Neutrophil (primary cell): ENCODE data around the gene ZNF268.

Source experiments
- H3K27ac ChIP-seq: fragments of 200-600 bp; sonication (generic); 2 replicates; pipeline ENCODE4 v1.5.1; 2016; ENCODE audit warnings: mild to moderate bottlenecking, moderate library complexity
- H3K27me3 ChIP-seq: fragments of 200-600 bp; sonication (generic); 2 replicates; pipeline ENCODE4 v1.6.0; 2016; ENCODE audit warnings: mild to moderate bottlenecking
- H3K36me3 ChIP-seq: fragments of 200-600 bp; sonication (generic); 2 replicates; pipeline ENCODE4 v1.5.1; 2017
- H3K4me1 ChIP-seq, 2 experiments: fragments of 200-600 bp in 1 of 2; sonication (generic) in 1 of 2; 1 replicate in 1 of 2; 2 replicates in 1 of 2; pipeline versions ENCODE4 v1.5.1 to v1.6.1; 2013 to 2016; ENCODE audit warnings: low read depth in 1 of 2, low read length in 1 of 2, mild to moderate bottlenecking in 1 of 2, moderate library complexity in 1 of 2; ENCODE audit not compliant: control insufficient read depth in 1 of 2, insufficient read depth in 1 of 2
- H3K4me3 ChIP-seq, 2 experiments: fragments of 200-600 bp in 1 of 2; sonication (generic) in 1 of 2; 1 replicate in 1 of 2; 2 replicates in 1 of 2; pipeline ENCODE4 v1.5.1; 2013 to 2016; ENCODE audit warnings: low read depth in 1 of 2, low read length in 1 of 2, mild to moderate bottlenecking in 1 of 2, moderate library complexity in 1 of 2
- H3K9me3 ChIP-seq: fragments of 200-600 bp; sonication (generic); 2 replicates; pipeline ENCODE4 v1.5.1; 2016
- CTCF ChIP-seq: fragments of 200-600 bp; sonication (generic); IDR thresholded peaks from 2 replicates; pipeline ENCODE4 v1.5.1; 2016; ENCODE audit warnings: antibody characterized with exemption

Gene ZNF268

DNA sequence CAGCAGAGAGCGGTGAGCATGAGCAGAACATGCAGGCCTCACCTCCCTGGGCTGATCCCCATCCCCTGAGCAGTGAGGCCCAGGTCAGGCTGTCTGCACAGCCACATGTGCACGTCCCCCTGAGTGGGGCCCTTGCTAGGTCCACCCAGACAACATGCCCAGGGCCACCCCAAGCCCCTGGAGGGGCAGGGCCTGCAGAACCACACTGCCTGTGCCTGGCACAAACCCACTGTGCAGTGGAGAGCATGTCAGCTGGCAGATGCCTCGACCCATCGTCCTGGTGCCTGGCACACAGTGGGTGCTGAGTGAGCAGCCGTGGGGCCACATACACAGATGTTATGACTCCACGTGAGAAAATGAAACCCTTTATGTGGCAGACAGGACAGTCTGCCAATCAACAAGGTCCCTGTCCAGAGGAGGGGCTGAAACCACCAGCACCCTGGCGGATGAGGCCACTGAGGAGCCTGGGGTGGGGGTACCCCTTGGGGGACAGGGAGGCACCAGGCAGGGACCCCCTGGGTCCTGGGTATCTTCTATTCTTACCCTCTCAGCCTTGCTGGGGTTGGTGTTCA lies 46.1 kb downstream of the ZNF268 start:
- peaks cover 13% of the 10 kb centered on the region for H3K9me3 ChIP-seq
- TF ChIP-seq CTCF, result no peak
- no peaks in the 10 kb centered on the region for H3K36me3 ChIP-seq
- no peaks in the 10 kb centered on the region for H3K4me1 ChIP-seq
- no peaks in the 10 kb centered on the region for H3K27me3 ChIP-seq
- no peak overlapping the region for H3K4me3 ChIP-seq
- no peak overlapping the region for H3K27ac ChIP-seq

- Histone ChIP-seq H3K9me3 (peaks cover 18% of the 10 kb centered on the region), H3K4me3 (no peak overlapping the region), H3K4me1 (no peaks in the 10 kb centered on the region), H3K27me3 (no peaks in the 10 kb centered on the region), H3K36me3 (no peaks in the 10 kb centered on the region), H3K27ac (no peak overlapping the region)
- no peak for TF ChIP-seq CTCF
Measured at GRCh38 chr12:133231001-133231400, 49.7 kb downstream of the ZNF268 start.

- TF ChIP-seq CTCF, result no peak
- H3K27ac ChIP-seq, result no peak overlapping the region
- no peak overlapping the region for H3K4me3 ChIP-seq
- H3K36me3 ChIP-seq, result no peaks in the 10 kb centered on the region
- H3K9me3 ChIP-seq, result peaks cover 16% of the 10 kb centered on the region
- no peaks in the 10 kb centered on the region for H3K27me3 ChIP-seq
- H3K4me1 ChIP-seq, result no peaks in the 10 kb centered on the region
Measured at GRCh38 chr12:133233006-133233405, 51.7 kb downstream of the ZNF268 start.

DNA sequence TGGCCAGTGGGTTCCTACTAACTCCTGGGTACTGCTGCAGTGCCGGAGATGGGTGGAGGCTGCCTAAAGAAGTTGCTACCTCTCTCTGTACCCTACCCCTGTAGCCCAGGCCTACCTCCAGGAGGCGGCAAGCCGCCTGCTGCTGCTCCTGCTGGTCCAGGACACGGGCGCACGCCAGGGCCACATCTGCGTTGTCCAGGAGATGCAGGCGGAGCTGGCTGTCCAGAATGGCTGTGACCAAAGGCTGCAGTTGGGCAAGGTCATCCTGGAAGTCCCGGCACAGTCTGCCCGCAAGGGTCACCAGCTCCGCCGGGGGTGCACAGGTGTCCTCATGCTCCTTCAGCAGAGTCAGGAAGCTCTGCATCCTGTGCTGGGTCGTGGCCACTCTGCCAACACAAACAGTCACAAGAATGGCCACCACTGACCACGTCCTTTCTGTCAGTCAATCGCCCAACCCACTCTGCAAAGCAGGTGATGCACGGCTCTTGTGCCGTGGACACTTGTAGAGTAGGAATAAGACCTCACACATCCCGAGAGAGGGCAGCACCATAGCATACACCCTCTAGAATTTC lies 52.8 kb downstream of the ZNF268 start:
- no peaks in the 10 kb centered on the region for H3K4me1 ChIP-seq
- H3K4me3 ChIP-seq, result no peak overlapping the region
- H3K27ac ChIP-seq, result no peak overlapping the region
- no peak for TF ChIP-seq CTCF
- no peaks in the 10 kb centered on the region for H3K36me3 ChIP-seq
- H3K27me3 ChIP-seq, result no peaks in the 10 kb centered on the region
- peaks cover 16% of the 10 kb centered on the region for H3K9me3 ChIP-seq

DNA sequence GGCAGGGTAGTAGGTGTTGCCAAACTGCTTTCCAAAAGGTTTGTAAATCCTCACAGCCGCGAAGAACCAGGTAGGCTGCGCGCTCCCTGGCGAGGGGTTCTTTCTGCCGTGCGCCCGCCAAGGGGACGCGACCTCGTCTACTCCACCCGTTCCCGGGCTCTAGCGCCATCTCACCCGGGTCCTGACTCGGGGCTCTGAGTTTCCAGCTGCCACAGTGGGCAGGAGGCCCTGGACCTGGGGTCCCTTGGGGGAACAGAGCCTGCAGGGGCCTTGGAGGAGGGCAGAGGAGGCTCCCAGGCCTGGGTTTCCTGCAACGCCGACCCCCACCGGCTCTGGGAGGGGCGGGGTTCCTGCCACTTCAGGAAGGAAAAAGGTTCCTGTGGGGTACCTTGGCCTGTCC lies 53.7 kb downstream of the ZNF268 start:
- Histone ChIP-seq H3K36me3 (no peaks in the 10 kb centered on the region), H3K9me3 (peaks cover 16% of the 10 kb centered on the region), H3K4me3 (no peak overlapping the region), H3K27me3 (no peaks in the 10 kb centered on the region), H3K4me1 (no peaks in the 10 kb centered on the region), H3K27ac (no peak overlapping the region)
- no peak for TF ChIP-seq CTCF
